Measurements from ENCODE around the gene KIF20B.

DNA sequence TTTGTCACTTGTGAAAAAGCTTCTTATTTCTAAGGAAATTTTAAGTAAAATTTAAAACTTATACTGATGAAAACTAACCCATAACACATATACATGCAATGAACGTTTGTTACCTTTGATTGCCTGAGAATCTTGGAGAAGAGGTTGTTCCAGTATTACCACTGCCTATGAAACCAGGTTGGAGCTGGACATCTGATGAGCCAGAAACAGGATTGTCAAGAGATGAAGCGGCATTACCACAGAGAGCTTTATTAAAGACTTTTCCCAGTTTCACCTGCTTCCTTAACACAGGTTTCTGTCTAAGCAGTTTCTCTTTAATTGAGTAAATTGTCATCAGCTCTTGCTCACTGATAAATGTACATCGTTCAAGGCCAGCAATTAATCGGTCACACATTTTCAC is 9.0 kb upstream of the KIF20B start:
- TF ChIP-seq L3MBTL2 (conservative IDR thresholded peaks at IDR 0.05) (no peak), NFRKB (IDR thresholded peaks at IDR 0.05) (no peak), ARNT (IDR thresholded peaks at IDR 0.05) (no peak), SP1 (IDR thresholded peaks at IDR 0.05) (no peak), SUZ12 (IDR thresholded peaks at IDR 0.05) (no peak)
